Activated CD4-positive, alpha-beta memory T cell treated with anti-CD3 and anti-CD28 coated beads for 36 hours (primary cell): ENCODE data around the gene AHDC1. TPM values are rescaled to one million over a fixed set of nuclear protein-coding genes. Genes with fewer than 3 reads are reported as not detected.

Experiments used
- CTCF ChIA-PET: fragments of 350-600 bp; sonication (Branson Sonifier 250); formaldehyde crosslinking; loops from one replicate; lab custom pipeline; 2021; ENCODE audit warnings: antibody characterized with exemption, inconsistent platforms; lab: Charles Lee
- POLR2A ChIA-PET: fragments of 350-600 bp; sonication (Branson Sonifier 250); formaldehyde crosslinking; loops from one replicate; lab custom pipeline; 2021; ENCODE audit warnings: antibody characterized with exemption; lab: Charles Lee
- DNase-seq: peaks from one replicate; pipeline ENCODE4 v3.0.0-alpha.2; 2020
- H3K27ac Mint-ChIP-seq: one replicate; pipeline ENCODE4 v1.8.0; 2021; ENCODE audit warnings: mixed read lengths
- H3K27me3 Mint-ChIP-seq: one replicate; pipeline ENCODE4 v1.8.0; 2021; ENCODE audit warnings: mixed read lengths
- H3K36me3 Mint-ChIP-seq: one replicate; pipeline ENCODE4 v1.8.0; 2021; ENCODE audit warnings: mixed read lengths
- H3K4me1 Mint-ChIP-seq: one replicate; pipeline ENCODE4 v1.8.0; 2021; ENCODE audit warnings: low read depth, mixed read lengths
- H3K4me3 Mint-ChIP-seq: one replicate; pipeline ENCODE4 v1.8.0; 2021; ENCODE audit warnings: mild to moderate bottlenecking, mixed read lengths
- H3K9me3 Mint-ChIP-seq: one replicate; pipeline ENCODE4 v1.8.0; 2021; ENCODE audit warnings: mixed read lengths
- intact Hi-C: fragments of 100-400 bp; cut with micrococcal nuclease; formaldehyde crosslinking; loops from one replicate; pipeline ENCODE4 v1.15.1; 2023
- total RNA-seq, 2 experiments: library from RNA; stranded (reverse); gene quantifications; one replicate each; pipeline ENCODE4 v1.2.3, GENCODE V29; 2021

Gene AHDC1
- total RNA-seq, 2 experiments from 2014 or later: 8.3 to 12.1 TPM

DNA sequence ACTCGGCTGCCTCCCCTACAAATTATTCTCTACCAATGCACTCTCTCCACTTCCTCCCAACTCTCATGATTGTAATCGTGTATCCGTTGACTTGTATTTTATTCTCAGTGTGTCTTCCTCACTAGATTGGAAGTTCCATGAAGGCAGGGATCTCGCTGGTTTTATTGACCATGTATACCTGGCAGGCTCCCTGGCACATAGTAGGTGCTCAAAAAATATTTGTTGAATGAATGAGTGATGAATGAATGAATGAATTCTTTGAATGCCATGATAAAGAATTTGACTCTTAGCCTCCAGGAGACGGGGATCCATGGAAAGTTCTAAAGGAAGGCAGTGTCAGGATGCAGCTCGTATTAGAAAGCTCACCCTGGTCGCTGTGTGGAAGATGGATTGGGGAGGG, 85.1 kb downstream of the AHDC1 start:
- POLR2A ChIA-PET: no interaction called here
- no peaks in the 10 kb centered on the region for H3K36me3 Mint-ChIP-seq
- H3K9me3 Mint-ChIP-seq: no peaks in the 10 kb centered on the region
- no peak for DNase-seq
- CTCF ChIA-PET: interaction anchor here (1.0 kb wide), 1 partner anchor 125 kb away, joined by 3 read pairs; no protein-coding TSS in a partner anchor
- H3K27me3 Mint-ChIP-seq: no peaks in the 10 kb centered on the region
- H3K4me1 Mint-ChIP-seq: peaks cover 36% of the 10 kb centered on the region
- intact Hi-C loops: no loop called here
- no peak overlapping the region for H3K4me3 Mint-ChIP-seq
- H3K27ac Mint-ChIP-seq: no peak overlapping the region

GRCh38 chr1:27517907-27518718, 85.8 kb downstream of the AHDC1 start:
- POLR2A ChIA-PET: no interaction called here
- Mint-ChIP-seq H3K4me3 (no peak overlapping the region), H3K36me3 (no peaks in the 10 kb centered on the region), H3K4me1 (peaks cover 30% of the 10 kb centered on the region), H3K27ac (no peak overlapping the region), H3K9me3 (no peaks in the 10 kb centered on the region), H3K27me3 (no peaks in the 10 kb centered on the region)
- no peak for DNase-seq
- intact Hi-C loops: no loop called here
- CTCF ChIA-PET: interaction anchor here (1.8 kb wide), 1 partner anchor 102 kb away, joined by 4 read pairs; no protein-coding TSS in a partner anchor

- Mint-ChIP-seq H3K4me1 (peaks cover 25% of the 10 kb centered on the region), H3K4me3 (no peak overlapping the region)
Measured at GRCh38 chr1:27517301-27517700, 86.6 kb downstream of the AHDC1 start.

GRCh38 chr1:27515626-27516025, 88.3 kb downstream of the AHDC1 start:
- Mint-ChIP-seq H3K27ac (no peak overlapping the region), H3K9me3 (no peaks in the 10 kb centered on the region), H3K36me3 (no peaks in the 10 kb centered on the region), H3K27me3 (no peaks in the 10 kb centered on the region), H3K4me1 (peaks cover 11% of the 10 kb centered on the region), H3K4me3 (no peak overlapping the region)
- POLR2A ChIA-PET: no interaction called here
- CTCF ChIA-PET: interaction anchor here (0.5 to 2.1 kb wide), 2 partner anchors 41 to 56 kb away, joined by 3 to 10 read pairs; no protein-coding TSS in a partner anchor
- intact Hi-C loops: no loop called here
- no peak for DNase-seq

More at GRCh38 chr1:27517301-27517700, 86.6 kb downstream of the AHDC1 start:
- H3K27ac Mint-ChIP-seq: no peak overlapping the region
- intact Hi-C loops: no loop called here
- DNase-seq: no peak
- H3K36me3 Mint-ChIP-seq: no peaks in the 10 kb centered on the region
- POLR2A ChIA-PET: no interaction called here
- no peaks in the 10 kb centered on the region for H3K9me3 Mint-ChIP-seq
- no peaks in the 10 kb centered on the region for H3K27me3 Mint-ChIP-seq
- CTCF ChIA-PET: interaction anchor here (1.8 to 2.1 kb wide), 2 partner anchors 39 to 101 kb away, joined by 4 to 10 read pairs; no protein-coding TSS in a partner anchor

- POLR2A ChIA-PET: no interaction called here
- H3K36me3 Mint-ChIP-seq: no peaks in the 10 kb centered on the region
- peaks cover 4% of the 10 kb centered on the region for H3K4me1 Mint-ChIP-seq
- CTCF ChIA-PET: no interaction called here
- no peak overlapping the region for H3K27ac Mint-ChIP-seq
- DNase-seq: no peak
- H3K9me3 Mint-ChIP-seq: no peaks in the 10 kb centered on the region
- H3K4me3 Mint-ChIP-seq: no peak overlapping the region
- intact Hi-C loops: no loop called here
- H3K27me3 Mint-ChIP-seq: no peaks in the 10 kb centered on the region
Measured at GRCh38 chr1:27513958-27514357, 90.0 kb downstream of the AHDC1 start.

DNA sequence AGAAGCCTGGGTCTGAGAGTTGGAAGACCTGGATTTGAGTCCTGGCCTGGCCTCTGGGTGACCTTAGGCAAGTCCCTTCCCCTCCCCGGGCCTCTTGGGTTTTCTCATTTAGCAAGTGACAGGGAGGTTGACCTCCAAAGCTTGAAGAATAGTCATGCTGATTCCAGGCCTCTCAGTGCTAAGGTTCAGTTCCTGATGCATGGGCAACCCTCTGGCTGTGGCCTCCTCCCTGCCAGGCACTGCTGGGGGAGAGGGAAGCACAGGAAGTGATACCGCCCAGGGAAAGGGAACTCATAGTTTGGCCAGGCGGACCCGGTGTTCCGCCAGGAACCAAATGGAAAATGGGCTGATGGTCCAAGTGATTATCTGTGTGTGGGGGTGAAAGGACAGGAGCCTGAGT, 90.4 kb downstream of the AHDC1 start:
- no peak for DNase-seq
- no peaks in the 10 kb centered on the region for H3K9me3 Mint-ChIP-seq
- intact Hi-C loops: no loop called here
- H3K27ac Mint-ChIP-seq: no peak overlapping the region
- H3K4me3 Mint-ChIP-seq: no peak overlapping the region
- H3K36me3 Mint-ChIP-seq: no peaks in the 10 kb centered on the region
- H3K4me1 Mint-ChIP-seq: peaks cover 4% of the 10 kb centered on the region
- no peaks in the 10 kb centered on the region for H3K27me3 Mint-ChIP-seq
- POLR2A ChIA-PET: no interaction called here
- CTCF ChIA-PET: no interaction called here

GRCh38 chr1:27509127-27510080, 94.5 kb downstream of the AHDC1 start:
- intact Hi-C loops: no loop called here
- no peaks in the 10 kb centered on the region for H3K9me3 Mint-ChIP-seq
- no peak overlapping the region for H3K4me3 Mint-ChIP-seq
- ChIA-PET CTCF (interaction anchor here (0.8 to 1.4 kb wide), 2 partner anchors 12 to 17 kb away, joined by 3 read pairs; no protein-coding TSS in a partner anchor), POLR2A (interaction anchor here (0.6 kb wide), 1 partner anchor 16 kb away, joined by 3 read pairs; no protein-coding TSS in a partner anchor)
- no peaks in the 10 kb centered on the region for H3K36me3 Mint-ChIP-seq
- DNase-seq: no peak
- H3K27ac Mint-ChIP-seq: no peak overlapping the region
- H3K27me3 Mint-ChIP-seq: no peaks in the 10 kb centered on the region
- H3K4me1 Mint-ChIP-seq: no peaks in the 10 kb centered on the region

- intact Hi-C loops: no loop called here
- H3K4me3 Mint-ChIP-seq: no peak overlapping the region
- ChIA-PET POLR2A (interaction anchor here (0.6 kb wide), 1 partner anchor 15 kb away, joined by 3 read pairs; no protein-coding TSS in a partner anchor), CTCF (interaction anchor here (0.6 to 0.7 kb wide), 3 partner anchors 15 to 224 kb away, joined by 3 read pairs; no protein-coding TSS in a partner anchor)
- DNase-seq: no peak
- no peaks in the 10 kb centered on the region for H3K4me1 Mint-ChIP-seq
- H3K36me3 Mint-ChIP-seq: no peaks in the 10 kb centered on the region
- no peaks in the 10 kb centered on the region for H3K27me3 Mint-ChIP-seq
- H3K9me3 Mint-ChIP-seq: no peaks in the 10 kb centered on the region
- no peak overlapping the region for H3K27ac Mint-ChIP-seq
Measured at GRCh38 chr1:27507960-27508665, 95.8 kb downstream of the AHDC1 start.

GRCh38 chr1:27506703-27507102, 97.2 kb downstream of the AHDC1 start:
- intact Hi-C loops: no loop called here
- no peaks in the 10 kb centered on the region for H3K36me3 Mint-ChIP-seq
- H3K4me3 Mint-ChIP-seq: no peak overlapping the region
- H3K27ac Mint-ChIP-seq: no peak overlapping the region
- DNase-seq: no peak
- H3K4me1 Mint-ChIP-seq: no peaks in the 10 kb centered on the region
- no peaks in the 10 kb centered on the region for H3K9me3 Mint-ChIP-seq
- no peaks in the 10 kb centered on the region for H3K27me3 Mint-ChIP-seq
- CTCF ChIA-PET: no interaction called here
- POLR2A ChIA-PET: no interaction called here

GRCh38 chr1:27505420-27505680, 98.6 kb downstream of the AHDC1 start:
- ChIA-PET CTCF (interaction anchor here (1.1 kb wide), 1 partner anchor 89 kb away, joined by 3 read pairs; no protein-coding TSS in a partner anchor), POLR2A (no interaction called here)
- intact Hi-C loops: no loop called here
- Mint-ChIP-seq H3K4me3 (no peak overlapping the region), H3K9me3 (no peaks in the 10 kb centered on the region), H3K27ac (no peak overlapping the region), H3K4me1 (no peaks in the 10 kb centered on the region), H3K27me3 (no peaks in the 10 kb centered on the region), H3K36me3 (no peaks in the 10 kb centered on the region)
- DNase-seq: no peak

DNA sequence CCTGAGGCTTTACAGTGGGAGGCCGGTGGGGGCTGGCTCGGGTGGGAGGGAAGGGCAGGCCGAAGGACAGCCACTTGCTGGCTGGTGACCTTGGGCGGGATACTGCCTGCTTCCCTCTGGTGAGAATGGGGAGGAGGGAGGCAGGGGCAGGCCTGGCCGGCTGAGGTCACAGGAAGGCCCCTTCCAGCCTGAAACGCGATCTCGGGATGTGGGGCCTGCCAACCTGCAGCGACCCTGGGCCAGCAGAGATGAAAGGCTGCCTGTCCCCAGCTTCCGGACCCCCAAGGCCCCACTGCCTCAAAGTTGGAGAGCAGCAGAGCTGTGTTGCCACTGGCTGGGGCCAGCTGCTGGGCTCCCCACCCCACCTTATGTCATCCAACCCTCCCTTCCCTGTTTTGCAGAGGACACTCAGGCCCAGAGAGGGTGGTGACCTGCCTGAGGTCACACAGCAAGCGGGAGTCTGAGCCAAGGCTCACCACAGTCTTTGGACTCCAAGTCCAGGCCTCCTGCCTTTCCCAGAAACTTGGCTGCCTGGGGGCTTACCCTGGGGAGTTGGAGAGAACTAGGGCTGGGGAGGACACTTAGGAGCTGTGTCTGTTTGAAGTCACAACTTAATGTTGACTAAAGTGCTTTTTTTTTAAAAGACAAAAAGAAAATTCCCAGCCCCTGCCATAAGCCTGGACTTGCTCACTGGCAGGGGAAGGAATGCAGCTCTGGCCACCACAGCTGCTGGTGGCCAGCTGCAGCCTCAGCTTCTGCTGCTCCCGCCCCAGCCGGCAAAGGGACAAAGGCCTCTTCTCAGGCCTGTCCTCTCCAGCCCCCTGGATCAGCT, 99.1 kb downstream of the AHDC1 start:
- ChIA-PET CTCF (no interaction called here), POLR2A (interaction anchor here (0.9 kb wide), 1 partner anchor 14 kb away, joined by 4 read pairs; the partner anchor contains the start of gene WASF2)
- intact Hi-C loops: no loop called here
- Mint-ChIP-seq H3K27me3 (no peaks in the 10 kb centered on the region), H3K9me3 (no peaks in the 10 kb centered on the region), H3K27ac (no peak overlapping the region), H3K4me1 (no peaks in the 10 kb centered on the region), H3K36me3 (no peaks in the 10 kb centered on the region), H3K4me3 (no peak overlapping the region)
- DNase-seq: no peak
